NCI-H1105 treated with DMSO at 0.1 percent for 48 hours (cell line): Measurements from ENCODE around the gene ZNF789.
"Not testable (repeated sequence)": the region's sequence is repeated elsewhere in the genome, so short reads cannot be mapped to it uniquely, and the experiment has no call there.

Experiments
- DNase-seq: peaks from one replicate; lab custom pipeline; 2025; lab: John Stamatoyannopoulos, UW

The ZNF789 gene

DNA sequence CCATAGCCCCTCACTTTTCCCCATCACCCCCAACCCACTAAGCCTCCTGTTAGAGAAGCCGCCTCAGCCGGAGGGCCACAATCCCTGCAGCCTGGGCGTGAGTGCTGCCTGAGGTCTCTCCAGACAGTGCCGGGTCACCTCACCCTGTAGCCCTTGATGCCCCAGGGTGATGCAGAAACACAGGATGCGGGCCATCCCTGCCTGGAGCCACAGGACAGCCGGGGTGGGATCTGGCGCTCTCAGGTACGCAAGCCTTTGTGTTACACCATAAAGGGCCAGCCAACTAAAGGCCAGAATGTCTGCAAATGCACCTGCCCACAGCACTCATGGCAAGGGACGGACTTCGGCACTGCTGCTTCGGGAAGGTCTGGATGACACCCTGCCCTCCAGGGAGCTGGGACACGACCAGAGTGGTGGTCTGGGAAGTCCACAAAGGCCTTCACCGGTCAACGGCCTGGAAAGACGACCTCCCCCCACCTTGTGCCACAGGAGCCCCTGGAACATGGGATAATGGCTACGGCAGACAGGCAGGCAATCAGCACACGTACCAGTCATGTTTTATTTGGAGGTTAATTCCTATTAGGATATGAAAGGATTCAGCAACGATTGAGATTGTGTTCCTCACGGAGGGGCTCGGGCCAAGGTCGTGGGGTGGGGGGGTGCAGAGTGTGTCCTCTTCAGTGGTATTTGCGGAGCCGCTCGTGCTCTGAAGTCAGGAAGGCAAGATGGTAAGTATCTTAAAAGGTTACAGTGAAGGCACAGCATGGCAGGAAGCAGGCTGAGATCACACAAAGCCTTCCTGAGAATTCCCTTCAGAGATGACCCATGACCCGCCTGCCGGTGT, 14.8 kb upstream of the ZNF789 start:
- DNase-seq: no peak

GRCh38 chr7:99459087-99459486, 13.6 kb upstream of the ZNF789 start:
- DNase-seq: no peak

DNA sequence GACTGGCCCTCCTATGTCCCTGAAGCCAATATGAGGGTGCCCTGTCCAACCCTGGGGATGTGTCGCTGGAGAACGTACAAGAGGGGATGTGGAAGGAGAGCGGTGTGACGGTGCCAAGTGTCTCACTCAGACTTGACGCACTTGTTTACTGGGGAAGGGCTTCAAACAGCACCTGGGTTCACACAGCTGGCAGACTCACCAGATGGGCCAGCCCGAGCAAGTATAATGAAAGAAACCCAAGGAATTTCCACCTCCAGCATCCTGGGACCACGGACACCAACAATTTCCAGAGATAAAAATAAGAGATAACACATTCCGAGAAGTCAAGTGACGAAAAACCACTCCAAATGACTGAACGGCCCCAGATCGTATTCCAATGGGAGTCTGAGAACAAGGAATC, 12.0 kb upstream of the ZNF789 start:
- no peak for DNase-seq

- DNase-seq: no peak
Observed at GRCh38 chr7:99461221-99461620, 11.5 kb upstream of the ZNF789 start.

GRCh38 chr7:99465421-99465768, 7.3 kb upstream of the ZNF789 start:
- no peak for DNase-seq

DNA sequence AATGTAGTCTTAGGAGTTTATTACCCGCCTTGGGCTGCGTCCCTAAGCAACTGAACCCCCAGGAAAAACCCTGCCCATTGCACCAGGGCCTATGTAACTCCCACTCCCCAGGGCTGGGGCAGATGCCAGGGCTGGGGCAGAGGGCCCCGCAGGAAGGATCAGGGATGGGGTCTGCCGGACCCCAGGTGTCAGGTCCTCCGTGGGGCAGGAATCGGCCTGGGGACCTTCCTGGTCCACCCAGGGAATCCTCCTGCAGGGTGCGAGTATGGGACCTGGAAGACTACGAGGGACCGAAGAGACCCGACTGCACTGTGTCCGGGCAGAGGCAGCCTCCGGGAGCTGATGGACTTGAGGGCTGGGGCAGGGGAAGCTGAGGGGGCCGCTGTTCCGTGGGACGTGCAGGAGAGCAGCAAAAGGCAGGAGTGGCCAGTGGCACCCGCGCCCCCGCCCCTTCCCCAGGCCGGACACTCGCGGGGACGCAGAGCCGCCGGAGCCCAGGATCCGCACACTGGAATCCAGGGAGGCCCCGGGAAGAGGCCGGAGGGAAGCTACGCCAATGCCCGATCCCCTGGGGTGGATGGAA, 4.3 kb upstream of the ZNF789 start:
- DNase-seq: no peak

DNA sequence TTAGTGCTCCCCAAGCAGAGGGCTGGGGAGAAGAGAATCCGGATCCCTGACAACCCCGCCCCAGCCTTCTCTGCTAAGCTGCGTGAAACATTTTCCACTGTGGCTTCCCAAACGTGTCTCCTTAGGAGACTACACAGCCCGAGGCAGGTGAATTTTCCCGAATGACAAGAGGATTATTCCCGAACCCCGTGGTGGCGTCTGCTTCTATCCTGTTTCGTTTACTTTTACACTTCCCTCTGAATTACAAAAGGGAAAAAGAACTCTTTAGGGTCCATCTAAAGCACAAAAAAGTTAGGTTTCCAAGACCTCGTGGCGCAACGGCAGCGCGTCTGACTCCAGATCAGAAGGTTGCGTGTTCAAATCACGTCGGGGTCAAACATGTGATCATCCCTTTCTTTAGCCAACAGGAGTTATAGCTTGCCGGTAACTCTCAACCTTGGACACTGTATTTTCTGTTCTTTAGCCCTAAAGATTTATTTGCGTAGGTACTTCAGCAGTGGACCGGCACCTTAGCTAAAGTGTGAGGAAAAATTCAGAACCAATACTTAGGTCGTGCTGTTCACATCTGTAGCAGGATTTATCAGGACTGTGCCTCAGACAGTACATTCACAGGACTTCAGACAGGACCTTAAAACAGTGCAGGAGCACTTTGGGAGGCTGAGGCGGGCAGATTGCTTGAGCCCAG, 3.2 kb upstream of the ZNF789 start:
- no peak for DNase-seq

DNA sequence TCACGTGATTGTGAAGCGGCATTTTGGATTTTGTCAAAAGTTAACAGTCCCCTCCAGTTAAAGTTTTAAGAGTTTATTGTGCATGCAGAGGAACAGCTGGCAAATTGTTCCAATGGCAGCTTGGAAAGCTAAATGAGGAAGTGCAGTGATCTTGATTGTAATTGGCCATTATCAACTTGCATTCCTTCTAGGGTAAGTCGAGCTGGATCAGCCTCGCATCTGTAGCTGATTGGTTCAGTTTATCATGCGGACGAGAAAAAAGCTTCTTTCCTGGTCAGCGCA, 566 bp downstream of the ZNF789 start:
- peak; percentile 17 for DNase-seq

DNA sequence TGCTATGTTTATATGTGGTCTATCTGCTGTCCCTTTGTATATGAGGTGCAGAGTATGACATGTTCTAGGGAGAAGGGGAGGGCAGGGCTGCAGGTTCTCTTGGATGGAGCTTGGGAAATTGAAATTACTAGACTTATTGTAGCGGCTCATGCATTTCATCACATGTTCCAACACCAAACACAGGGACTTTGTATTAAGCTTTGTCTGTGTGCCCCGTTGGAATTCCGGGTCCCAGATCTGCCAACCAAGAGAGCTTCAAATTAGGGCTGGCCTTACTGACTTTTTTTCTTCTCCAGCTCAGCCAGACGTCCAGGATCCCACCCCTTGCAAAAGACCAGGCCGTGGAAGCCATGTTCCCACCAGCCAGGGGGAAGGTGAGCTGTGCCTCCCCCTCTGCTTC, 3.4 kb downstream of the ZNF789 start:
- DNase-seq: no peak

DNA sequence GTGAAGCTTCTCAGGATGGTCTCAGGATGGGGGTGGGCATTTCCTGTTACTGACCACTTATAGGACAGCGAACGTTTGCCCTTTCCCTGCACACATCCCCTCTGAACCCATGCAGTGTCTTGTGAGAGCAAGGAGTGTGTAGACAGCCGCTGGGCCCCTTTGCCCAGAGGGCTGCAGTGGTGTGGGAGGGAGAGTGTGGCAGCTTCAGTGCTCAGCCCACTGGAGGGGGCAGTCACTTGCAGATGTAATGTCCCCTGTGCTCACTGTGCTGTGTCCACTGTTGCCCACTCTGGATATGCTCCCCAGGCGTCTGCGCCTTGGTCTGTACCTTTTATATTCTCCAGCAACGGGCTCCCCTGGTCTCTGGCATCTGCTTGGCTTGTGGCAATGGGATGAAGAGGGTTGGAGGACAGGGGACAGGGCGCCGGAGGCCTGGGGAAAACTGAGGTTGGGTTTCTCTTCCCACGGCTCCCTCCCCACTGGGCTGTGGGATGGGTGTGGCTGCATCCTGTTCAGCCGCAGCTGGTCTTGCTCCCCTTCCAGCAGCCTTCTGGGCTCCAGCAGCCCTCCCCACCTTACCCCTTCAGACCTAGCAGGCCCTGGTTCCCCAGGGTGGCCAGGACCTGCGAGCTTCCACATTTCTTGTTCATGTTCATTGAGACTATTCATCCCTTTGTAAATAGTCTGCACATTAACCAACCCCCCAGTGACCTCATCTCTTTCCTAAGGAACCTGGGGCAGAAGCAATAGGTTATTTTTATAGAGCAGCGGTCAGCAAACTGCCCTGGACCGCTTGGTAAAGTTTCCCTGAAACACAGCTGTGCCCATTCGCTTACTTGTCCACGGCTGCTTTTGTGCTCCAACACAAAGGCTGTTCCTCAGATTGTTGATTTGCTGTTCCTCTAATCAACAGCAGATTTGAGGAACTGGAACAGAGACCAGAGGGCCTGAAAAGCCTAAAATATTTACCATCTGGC, 6.1 kb downstream of the ZNF789 start:
- DNase-seq: no peak

DNA sequence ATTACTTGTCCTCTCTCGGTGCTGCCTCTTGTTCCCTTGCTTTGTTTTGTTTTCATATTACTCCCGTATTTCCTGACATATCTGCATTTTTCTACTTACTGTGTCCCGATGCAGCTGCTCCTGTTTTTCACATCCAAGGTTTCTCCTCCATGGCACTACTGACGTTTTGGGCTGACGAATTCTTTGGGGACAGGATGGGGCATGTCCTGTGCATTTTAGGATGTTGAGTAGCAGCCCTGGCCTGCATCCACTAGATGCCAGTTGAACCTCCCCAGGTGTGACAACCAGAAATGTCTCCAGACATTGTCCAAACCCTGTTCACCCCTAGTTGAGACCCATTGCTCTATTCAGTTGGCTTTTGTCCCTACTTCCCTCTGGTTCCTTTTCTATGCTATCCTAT, 12.4 kb downstream of the ZNF789 start:
- DNase-seq: no peak

- DNase-seq: no peak
Observed at GRCh38 chr7:99489235-99489634, 16.5 kb downstream of the ZNF789 start.

DNA sequence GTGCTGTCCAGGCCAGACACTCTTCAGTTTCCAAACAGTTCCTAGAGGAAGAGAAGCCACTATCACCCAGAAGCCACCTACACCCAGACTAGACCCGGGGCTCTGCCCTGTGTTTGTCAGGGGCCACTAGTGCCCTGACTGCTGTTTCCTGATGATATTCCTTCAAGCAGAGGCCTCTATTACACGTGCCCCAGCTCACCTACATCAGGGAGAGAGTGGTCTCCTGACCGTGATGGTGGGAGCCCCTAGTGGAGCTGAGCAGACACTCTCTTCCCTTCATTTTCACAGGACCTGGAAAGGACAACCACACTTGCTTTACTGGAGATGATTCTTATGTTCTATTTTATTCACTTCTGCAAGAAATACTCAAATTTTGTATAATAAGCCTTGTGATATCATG, 18.2 kb downstream of the ZNF789 start:
- DNase-seq: no peak

GRCh38 chr7:99493823-99494222, 21.1 kb downstream of the ZNF789 start:
- no peak for DNase-seq

DNA sequence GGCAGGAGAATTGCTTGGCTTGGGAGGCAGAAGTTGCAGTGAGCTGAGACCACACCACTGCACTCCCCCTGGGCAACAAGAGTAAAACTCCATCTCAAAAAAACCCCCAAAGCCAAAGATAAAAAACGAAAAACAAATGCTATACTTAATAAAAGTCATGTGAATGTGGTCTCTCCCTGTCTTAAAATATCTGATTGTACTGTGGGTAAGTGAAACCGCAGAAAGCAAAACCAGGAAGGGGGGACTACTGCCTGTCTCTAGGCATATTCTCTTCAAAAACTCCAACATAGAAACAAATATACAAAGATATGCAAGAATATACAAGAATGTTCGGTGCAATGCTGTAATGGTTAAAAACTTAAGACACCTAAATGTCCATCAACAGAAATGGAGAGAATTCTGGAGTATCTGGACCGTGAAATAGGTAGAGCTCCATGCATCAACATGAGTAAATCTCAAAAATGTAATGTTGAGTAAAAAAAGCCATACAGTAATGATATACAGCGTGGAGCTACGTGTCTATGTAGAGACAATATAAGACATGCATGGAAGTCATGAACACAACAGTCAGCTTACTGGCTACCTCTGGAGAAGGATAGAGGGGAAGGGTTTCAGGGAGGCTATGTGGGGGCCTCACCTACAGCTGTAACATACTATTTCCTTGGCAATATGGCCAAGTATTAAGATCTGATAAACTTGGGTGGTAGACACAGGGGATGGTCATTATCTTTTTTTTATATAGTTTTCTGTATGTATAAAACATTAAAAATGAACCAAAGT, 25.3 kb downstream of the ZNF789 start:
- no peak for DNase-seq

- no peak for DNase-seq
Observed at GRCh38 chr7:99498546-99498944, 25.9 kb downstream of the ZNF789 start.

DNA sequence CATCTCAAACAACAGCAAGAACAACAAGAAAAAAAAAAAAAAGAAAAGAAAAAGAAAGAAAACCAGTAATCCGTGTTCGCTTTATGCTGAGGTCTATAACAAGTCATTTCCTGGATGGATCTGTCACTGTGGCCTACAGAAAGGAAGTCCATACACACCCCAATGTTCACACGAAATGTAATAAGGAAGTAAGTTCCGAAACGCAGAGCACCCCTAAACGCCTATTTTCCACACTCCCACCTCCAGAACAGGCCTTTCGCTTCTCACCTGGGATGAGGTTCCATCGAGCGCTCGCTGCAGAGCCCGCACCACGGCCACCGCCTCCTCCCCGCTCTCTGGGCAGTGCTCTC, 26.7 kb downstream of the ZNF789 start:
- DNase-seq: no peak

- DNase-seq: peak; percentile 88
Observed at GRCh38 chr7:99499721-99500636, 27.3 kb downstream of the ZNF789 start, which contains the start of gene ZNF394. TSS of gene ZNF394 (minus strand) at chr7:99500281. CDS start at chr7:99500093, 188 bp downstream.

DNA sequence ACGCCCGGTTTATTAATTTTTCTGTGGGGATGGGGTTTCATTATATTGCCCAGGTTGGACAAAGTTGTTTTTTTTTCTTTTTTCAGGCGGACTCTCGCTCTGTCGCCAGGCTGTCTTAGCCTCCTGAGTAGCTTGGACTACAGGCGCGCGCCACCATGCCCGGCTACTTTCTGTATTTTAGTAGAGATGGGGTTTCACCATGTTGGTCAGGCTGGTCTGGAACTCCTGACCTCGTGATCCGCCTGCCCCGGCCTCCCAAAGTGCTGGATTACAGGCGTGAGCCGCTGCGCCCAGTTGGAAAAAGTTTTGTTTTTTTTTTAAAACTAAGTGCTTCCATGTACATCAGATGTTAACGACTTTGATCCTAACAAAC, 27.9 kb downstream of the ZNF789 start:
- no peak for DNase-seq

- DNase-seq: not testable (repeated sequence)
Observed at GRCh38 chr7:99501236-99501635, 28.5 kb downstream of the ZNF789 start.

- no peak for DNase-seq
Observed at GRCh38 chr7:99504281-99504602, 31.6 kb downstream of the ZNF789 start.
